HEK293 (cell line): ENCODE results near the gene MYOG.
A peak's percentile ranks its signal among the peaks of the same experiment; 100 is the strongest.

ENCODE experiments used
- EGR2 ChIP-seq: fragments of 450-650 bp; formaldehyde crosslinking; IDR thresholded peaks from 2 replicates; pipeline ENCODE4 v1.5.1; 2016; ENCODE audit warnings: low read depth, missing biosample characterization, missing genetic modification characterization
- GLIS1 ChIP-seq: fragments of 450-650 bp; formaldehyde crosslinking; IDR thresholded peaks from 2 replicates; pipeline ENCODE4 v1.5.1; 2016; ENCODE audit warnings: missing biosample characterization, missing genetic modification characterization
- GLIS2 ChIP-seq: fragments of 450-650 bp; formaldehyde crosslinking; IDR thresholded peaks from 2 replicates; pipeline ENCODE4 v1.5.1; 2016; ENCODE audit warnings: missing biosample characterization, missing genetic modification characterization
- OSR2 ChIP-seq: fragments of 450-650 bp; formaldehyde crosslinking; IDR thresholded peaks from 2 replicates; pipeline ENCODE4 v1.5.1; 2016; ENCODE audit warnings: missing biosample characterization, missing genetic modification characterization
- PRDM1 ChIP-seq: fragments of 450-650 bp; formaldehyde crosslinking; IDR thresholded peaks from 2 replicates; pipeline ENCODE4; 2016; ENCODE audit warnings: missing biosample characterization, missing genetic modification characterization
- SP7 ChIP-seq: fragments of 450-650 bp; formaldehyde crosslinking; IDR thresholded peaks from 2 replicates; pipeline ENCODE4 v1.5.1; 2016; ENCODE audit warnings: missing biosample characterization, missing genetic modification characterization
- TCF7L2 ChIP-seq: IDR thresholded peaks from 2 replicates; pipeline ENCODE4 v1.6.1; 2011; ENCODE audit warnings: low read depth, mild to moderate bottlenecking, inconsistent platforms, low read length, moderate library complexity, borderline replicate concordance
- TRIM28 ChIP-seq: IDR thresholded peaks from 2 replicates; pipeline ENCODE4 v1.6.1; 2011; ENCODE audit warnings: low read length, control low read depth, borderline replicate concordance
- ZBTB20 ChIP-seq: fragments of 450-650 bp; formaldehyde crosslinking; IDR thresholded peaks from 2 replicates; pipeline ENCODE4 v1.5.1; 2016; ENCODE audit warnings: missing biosample characterization, missing genetic modification characterization
- ZBTB48 ChIP-seq: fragments of 450-650 bp; formaldehyde crosslinking; IDR thresholded peaks from 2 replicates; pipeline ENCODE4 v1.5.1; 2016; ENCODE audit warnings: missing biosample characterization, missing genetic modification characterization
- ZNF174 ChIP-seq: fragments of 450-650 bp; formaldehyde crosslinking; IDR thresholded peaks from 2 replicates; pipeline ENCODE4 v1.5.0; 2017; ENCODE audit warnings: missing biosample characterization, mild to moderate bottlenecking, missing genetic modification characterization
- ZNF175 ChIP-seq: fragments of 450-650 bp; formaldehyde crosslinking; IDR thresholded peaks from 2 replicates; pipeline ENCODE4 v1.5.1; 2016; ENCODE audit warnings: missing biosample characterization, missing genetic modification characterization
- ZNF18 ChIP-seq: fragments of 450-650 bp; formaldehyde crosslinking; IDR thresholded peaks from 2 replicates; pipeline ENCODE4 v1.5.1; 2016; ENCODE audit warnings: missing biosample characterization, missing genetic modification characterization
- ZNF211 ChIP-seq: fragments of 450-650 bp; formaldehyde crosslinking; IDR thresholded peaks from 2 replicates; pipeline ENCODE4 v1.5.1; 2016; ENCODE audit warnings: low read depth, missing biosample characterization, missing genetic modification characterization
- ZNF239 ChIP-seq: fragments of 450-650 bp; formaldehyde crosslinking; IDR thresholded peaks from 2 replicates; pipeline ENCODE4 v1.5.1; 2016; ENCODE audit warnings: missing biosample characterization, missing genetic modification characterization
- ZNF280C ChIP-seq: fragments of 450-650 bp; formaldehyde crosslinking; IDR thresholded peaks from 2 replicates; pipeline ENCODE4 v1.5.1; 2016; ENCODE audit warnings: missing biosample characterization, missing genetic modification characterization
- ZNF292 ChIP-seq: fragments of 450-650 bp; formaldehyde crosslinking; IDR thresholded peaks from 2 replicates; pipeline ENCODE4 v1.5.1; 2016; ENCODE audit warnings: low read depth, missing biosample characterization, missing genetic modification characterization, borderline replicate concordance
- ZNF302 ChIP-seq: fragments of 450-650 bp; formaldehyde crosslinking; IDR thresholded peaks from 2 replicates; pipeline ENCODE4 v1.5.1; 2016; ENCODE audit warnings: missing biosample characterization, missing genetic modification characterization, low read depth
- ZNF335 ChIP-seq: fragments of 450-650 bp; formaldehyde crosslinking; conservative IDR thresholded peaks from 2 replicates; pipeline ENCODE4 v1.5.1; 2016; ENCODE audit warnings: missing biosample characterization, missing genetic modification characterization
- ZNF394 ChIP-seq: fragments of 450-650 bp; formaldehyde crosslinking; IDR thresholded peaks from 2 replicates; pipeline ENCODE4 v1.5.1; 2016; ENCODE audit warnings: missing biosample characterization, missing genetic modification characterization, mild to moderate bottlenecking, moderate library complexity, borderline replicate concordance
- ZNF423 ChIP-seq: fragments of 450-650 bp; formaldehyde crosslinking; IDR thresholded peaks from 2 replicates; pipeline ENCODE4 v1.5.1; 2016; ENCODE audit warnings: missing biosample characterization, missing genetic modification characterization
- ZNF548 ChIP-seq: fragments of 450-650 bp; formaldehyde crosslinking; IDR thresholded peaks from 2 replicates; pipeline ENCODE4 v1.5.1; 2016; ENCODE audit warnings: missing biosample characterization, missing genetic modification characterization
- ZNF549 ChIP-seq: fragments of 450-650 bp; IDR thresholded peaks from 2 replicates; pipeline ENCODE4 v1.5.1; 2018; ENCODE audit warnings: missing biosample characterization, missing genetic modification characterization, mild to moderate bottlenecking, inconsistent platforms, moderate library complexity
- ZNF610 ChIP-seq: fragments of 450-650 bp; formaldehyde crosslinking; IDR thresholded peaks from 2 replicates; pipeline ENCODE4 v1.5.1; 2016; ENCODE audit warnings: missing biosample characterization, missing genetic modification characterization, borderline replicate concordance
- ZNF664 ChIP-seq: fragments of 450-650 bp; formaldehyde crosslinking; IDR thresholded peaks from 2 replicates; pipeline ENCODE4 v1.5.1; 2016; ENCODE audit warnings: missing biosample characterization, missing genetic modification characterization
- ZNF843 ChIP-seq: fragments of 450-650 bp; formaldehyde crosslinking; IDR thresholded peaks from 2 replicates; pipeline ENCODE4 v1.5.1; 2016; ENCODE audit warnings: missing biosample characterization, missing genetic modification characterization
- ZXDB ChIP-seq: fragments of 450-650 bp; formaldehyde crosslinking; IDR thresholded peaks from 2 replicates; pipeline ENCODE4 v1.5.1; 2016; ENCODE audit warnings: missing biosample characterization, missing genetic modification characterization
- TF ChIP-seq, protein P1 (sequence below): fragments of 450-650 bp; formaldehyde crosslinking; IDR thresholded peaks from 2 replicates; pipeline ENCODE4 v1.5.1; 2016; ENCODE audit warnings: missing biosample characterization, missing genetic modification characterization
- TF ChIP-seq, protein P2 (sequence below): fragments of 450-650 bp; formaldehyde crosslinking; IDR thresholded peaks from 2 replicates; pipeline ENCODE4 v1.5.1; 2016; ENCODE audit warnings: missing biosample characterization, missing genetic modification characterization
- TF ChIP-seq, protein P3 (sequence below): fragments of 450-650 bp; formaldehyde crosslinking; IDR thresholded peaks from 2 replicates; pipeline ENCODE4 v1.5.1; 2016; ENCODE audit warnings: missing biosample characterization, missing genetic modification characterization
- TF ChIP-seq, protein P4 (sequence below): fragments of 450-650 bp; IDR thresholded peaks from 2 replicates; pipeline ENCODE4 v1.5.1; 2018; ENCODE audit warnings: missing biosample characterization, missing genetic modification characterization

The MYOG gene

GRCh38 chr1:203126151-203126865 lies 40.5 kb upstream of the MYOG start (continued):
- TF ChIP-seq TCF7L2 (no peak), ZNF394 (no peak), ZNF18 (tag by site-specific recombination) (no peak), GLIS2 (tag by site-specific recombination) (0 out of 2 replicates have a peak, but pooled peaks have one; percentile 16), ZNF548 (tag by site-specific recombination) (no peak), TRIM28 (no peak), ZBTB48 (peak; percentile 39; the same call in 1 of the 2 replicates), ZNF175 (tag by site-specific recombination) (no peak), ZNF280C (tag by site-specific recombination) (no peak), ZXDB (no peak), ZNF174 (tag by site-specific recombination) (no peak), ZBTB20 (tag by site-specific recombination) (0 out of 2 replicates have a peak, but pooled peaks have one; percentile 28), ZNF302 (tag by site-specific recombination) (no peak), EGR2 (peak; percentile 36; the same call in 1 of the 2 replicates), ZNF843 (tag by site-specific recombination) (no peak), GLIS1 (no peak), ZNF549 (tag by site-specific recombination) (no peak), ZNF239 (tag by site-specific recombination) (no peak), ZNF211 (tag by site-specific recombination) (no peak), ZNF292 (tag by site-specific recombination) (no peak), ZNF335 (tag by site-specific recombination) (no peak), PRDM1 (tag by site-specific recombination) (peak; percentile 89), ZNF664 (tag by site-specific recombination) (no peak), ZNF423 (no peak), SP7 (tag by site-specific recombination) (no peak), OSR2 (no peak), ZNF610 (tag by site-specific recombination) (no peak)
- TF ChIP-seq, protein P1, sequence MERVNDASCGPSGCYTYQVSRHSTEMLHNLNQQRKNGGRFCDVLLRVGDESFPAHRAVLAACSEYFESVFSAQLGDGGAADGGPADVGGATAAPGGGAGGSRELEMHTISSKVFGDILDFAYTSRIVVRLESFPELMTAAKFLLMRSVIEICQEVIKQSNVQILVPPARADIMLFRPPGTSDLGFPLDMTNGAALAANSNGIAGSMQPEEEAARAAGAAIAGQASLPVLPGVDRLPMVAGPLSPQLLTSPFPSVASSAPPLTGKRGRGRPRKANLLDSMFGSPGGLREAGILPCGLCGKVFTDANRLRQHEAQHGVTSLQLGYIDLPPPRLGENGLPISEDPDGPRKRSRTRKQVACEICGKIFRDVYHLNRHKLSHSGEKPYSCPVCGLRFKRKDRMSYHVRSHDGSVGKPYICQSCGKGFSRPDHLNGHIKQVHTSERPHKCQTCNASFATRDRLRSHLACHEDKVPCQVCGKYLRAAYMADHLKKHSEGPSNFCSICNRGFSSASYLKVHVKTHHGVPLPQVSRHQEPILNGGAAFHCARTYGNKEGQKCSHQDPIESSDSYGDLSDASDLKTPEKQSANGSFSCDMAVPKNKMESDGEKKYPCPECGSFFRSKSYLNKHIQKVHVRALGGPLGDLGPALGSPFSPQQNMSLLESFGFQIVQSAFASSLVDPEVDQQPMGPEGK (tag by site-specific recombination) = 0 out of 2 replicates have a peak, but pooled peaks have one; percentile 14
- TF ChIP-seq, protein P2, sequence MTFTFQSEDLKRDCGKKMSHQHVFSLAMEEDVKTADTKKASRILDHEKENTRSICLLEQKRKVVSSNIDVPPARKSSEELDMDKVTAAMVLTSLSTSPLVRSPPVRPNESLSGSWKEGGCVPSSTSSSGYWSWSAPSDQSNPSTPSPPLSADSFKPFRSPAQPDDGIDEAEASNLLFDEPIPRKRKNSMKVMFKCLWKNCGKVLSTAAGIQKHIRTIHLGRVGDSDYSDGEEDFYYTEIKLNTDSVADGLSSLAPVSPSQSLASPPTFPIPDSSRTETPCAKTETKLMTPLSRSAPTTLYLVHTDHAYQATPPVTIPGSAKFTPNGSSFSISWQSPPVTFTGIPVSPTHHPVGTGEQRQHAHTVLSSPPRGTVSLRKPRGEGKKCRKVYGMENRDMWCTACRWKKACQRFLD (tag by site-specific recombination) = no peak
- TF ChIP-seq, protein P3, sequence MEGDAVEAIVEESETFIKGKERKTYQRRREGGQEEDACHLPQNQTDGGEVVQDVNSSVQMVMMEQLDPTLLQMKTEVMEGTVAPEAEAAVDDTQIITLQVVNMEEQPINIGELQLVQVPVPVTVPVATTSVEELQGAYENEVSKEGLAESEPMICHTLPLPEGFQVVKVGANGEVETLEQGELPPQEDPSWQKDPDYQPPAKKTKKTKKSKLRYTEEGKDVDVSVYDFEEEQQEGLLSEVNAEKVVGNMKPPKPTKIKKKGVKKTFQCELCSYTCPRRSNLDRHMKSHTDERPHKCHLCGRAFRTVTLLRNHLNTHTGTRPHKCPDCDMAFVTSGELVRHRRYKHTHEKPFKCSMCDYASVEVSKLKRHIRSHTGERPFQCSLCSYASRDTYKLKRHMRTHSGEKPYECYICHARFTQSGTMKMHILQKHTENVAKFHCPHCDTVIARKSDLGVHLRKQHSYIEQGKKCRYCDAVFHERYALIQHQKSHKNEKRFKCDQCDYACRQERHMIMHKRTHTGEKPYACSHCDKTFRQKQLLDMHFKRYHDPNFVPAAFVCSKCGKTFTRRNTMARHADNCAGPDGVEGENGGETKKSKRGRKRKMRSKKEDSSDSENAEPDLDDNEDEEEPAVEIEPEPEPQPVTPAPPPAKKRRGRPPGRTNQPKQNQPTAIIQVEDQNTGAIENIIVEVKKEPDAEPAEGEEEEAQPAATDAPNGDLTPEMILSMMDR (tag by site-specific recombination) = peak; percentile 58
- TF ChIP-seq, protein P4, sequence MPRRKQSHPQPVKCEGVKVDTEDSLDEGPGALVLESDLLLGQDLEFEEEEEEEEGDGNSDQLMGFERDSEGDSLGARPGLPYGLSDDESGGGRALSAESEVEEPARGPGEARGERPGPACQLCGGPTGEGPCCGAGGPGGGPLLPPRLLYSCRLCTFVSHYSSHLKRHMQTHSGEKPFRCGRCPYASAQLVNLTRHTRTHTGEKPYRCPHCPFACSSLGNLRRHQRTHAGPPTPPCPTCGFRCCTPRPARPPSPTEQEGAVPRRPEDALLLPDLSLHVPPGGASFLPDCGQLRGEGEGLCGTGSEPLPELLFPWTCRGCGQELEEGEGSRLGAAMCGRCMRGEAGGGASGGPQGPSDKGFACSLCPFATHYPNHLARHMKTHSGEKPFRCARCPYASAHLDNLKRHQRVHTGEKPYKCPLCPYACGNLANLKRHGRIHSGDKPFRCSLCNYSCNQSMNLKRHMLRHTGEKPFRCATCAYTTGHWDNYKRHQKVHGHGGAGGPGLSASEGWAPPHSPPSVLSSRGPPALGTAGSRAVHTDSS (tag by site-specific recombination) = peak; percentile 71
